ENCODE measurements around the gene PDGFD. TPM values are rescaled to one million over a fixed set of nuclear protein-coding genes. Genes with fewer than 3 reads are reported as not detected.

PDGFD gene
- total RNA-seq, 1 experiment from 2014 or later: 2.6 TPM

- no peak for TF ChIP-seq IRF1 (CRISPR knock-in tag; IDR thresholded peaks at IDR 0.05)
- no peak for TF ChIP-seq FOXJ3 (CRISPR knock-in tag; IDR thresholded peaks at IDR 0.05; ENCODE audit: borderline replicate concordance)
- no peak for TF ChIP-seq ZNF532 (CRISPR knock-in tag; IDR thresholded peaks at IDR 0.05; ENCODE audit: borderline replicate concordance)
- TF ChIP-seq ZNF671 (CRISPR knock-in tag; IDR thresholded peaks at IDR 0.05): no peak
- TF ChIP-seq ZNF423 (CRISPR knock-in tag; IDR thresholded peaks at IDR 0.05): no peak
These were observed 18.9 kb downstream of the PDGFD start (continued) for GRCh38 chr11:104145062-104145461.

- Mint-ChIP-seq H3K27me3 (ENCODE audit: low read depth) (no peaks in the 10 kb centered on the region), H3K36me3 (no peaks in the 10 kb centered on the region), H3K4me3 (no peak overlapping the region), H3K9me3 (no peaks in the 10 kb centered on the region), H3K27ac (no peak overlapping the region), H3K4me1 (peaks cover 7% of the 10 kb centered on the region)
- ChIA-PET POLR2A (no interaction called here), CTCF (no interaction called here)
- ATAC-seq (no peak), DNase-seq (ENCODE audit: low spot score) (no peak)
- no peak for TF ChIP-seq AFF4 (CRISPR knock-in tag; IDR thresholded peaks at IDR 0.05; ENCODE audit: borderline replicate concordance)
- no peak for TF ChIP-seq IRF2 (CRISPR knock-in tag; IDR thresholded peaks at IDR 0.05; ENCODE audit: borderline replicate concordance, low read depth)
- no peak for TF ChIP-seq SP1 (CRISPR knock-in tag; conservative IDR thresholded peaks at IDR 0.05)
- no peak for TF ChIP-seq ZNF232 (CRISPR knock-in tag; IDR thresholded peaks at IDR 0.05)
- no peak for TF ChIP-seq ZNF512 (CRISPR knock-in tag; IDR thresholded peaks at IDR 0.05; ENCODE audit: borderline replicate concordance)
- no peak for TF ChIP-seq TCF7 (CRISPR knock-in tag; IDR thresholded peaks at IDR 0.05; ENCODE audit: low read depth)
- no peak for TF ChIP-seq CREB1 (CRISPR knock-in tag; IDR thresholded peaks at IDR 0.05)
- TF ChIP-seq EMX1 (CRISPR knock-in tag; IDR thresholded peaks at IDR 0.05): no peak
- TF ChIP-seq FOXP1 (CRISPR knock-in tag; IDR thresholded peaks at IDR 0.05; ENCODE audit: borderline replicate concordance): no peak
- no peak for TF ChIP-seq STAT6 (CRISPR knock-in tag; conservative IDR thresholded peaks at IDR 0.05; ENCODE audit: low read depth)
- no peak for TF ChIP-seq ZSCAN18 (CRISPR knock-in tag; IDR thresholded peaks at IDR 0.05)
- TF ChIP-seq ZNF532 (CRISPR knock-in tag; IDR thresholded peaks at IDR 0.05; ENCODE audit: borderline replicate concordance): no peak
These were observed 21.2 kb downstream of the PDGFD start for GRCh38 chr11:104142698-104143097.

Measured in WTC11 (cell line).